ENCODE measurements around the gene PAWR.

The PAWR gene

DNA sequence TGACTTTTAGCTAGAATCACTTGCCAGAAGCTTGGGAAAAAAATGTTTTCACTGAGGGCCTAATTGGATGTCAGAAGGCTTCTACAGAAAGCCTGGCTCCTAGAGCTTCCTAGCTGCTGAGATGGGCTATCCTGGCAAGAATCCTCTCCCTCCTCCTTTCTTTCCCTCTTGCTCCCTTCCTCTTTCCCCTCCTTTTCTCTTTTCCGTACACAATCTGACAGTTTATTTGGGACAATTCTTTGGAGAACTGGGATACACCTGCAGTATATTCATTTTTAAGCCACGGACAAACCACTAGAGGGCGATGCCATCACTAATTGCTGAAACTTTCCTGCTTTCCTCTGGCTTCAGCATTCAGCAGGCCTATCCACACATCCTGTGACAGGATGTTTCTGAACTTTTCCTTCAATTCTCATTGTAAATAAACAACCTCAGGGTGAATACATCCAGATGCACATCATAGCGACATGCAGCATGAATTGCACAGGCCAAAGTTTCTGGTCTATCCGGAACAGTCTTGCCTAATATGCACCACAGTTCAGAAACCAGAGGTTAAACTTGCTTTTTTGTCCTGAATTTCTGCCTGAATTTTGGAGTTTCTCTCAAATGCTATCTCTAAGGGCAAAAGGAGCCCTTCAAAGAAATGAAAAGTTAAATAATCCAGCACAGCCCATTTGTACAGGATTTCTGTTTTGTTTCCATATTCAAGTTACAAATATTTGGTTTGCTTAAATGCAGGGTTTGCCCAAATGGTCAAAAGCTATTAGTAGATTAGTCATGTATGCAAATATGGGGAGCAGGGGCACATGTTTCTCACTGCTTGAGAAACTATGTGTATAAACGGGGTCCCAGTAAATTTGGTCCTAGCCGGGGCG is 142.8 kb downstream of the PAWR start:
- DNase-seq: peak; percentile 79

- peak; percentile 96 for DNase-seq
These were observed 143.6 kb downstream of the PAWR start for GRCh38 chr12:79547044-79547734.

GRCh38 chr12:79546466-79547043 is 144.2 kb downstream of the PAWR start:
- no peak for DNase-seq

DNA sequence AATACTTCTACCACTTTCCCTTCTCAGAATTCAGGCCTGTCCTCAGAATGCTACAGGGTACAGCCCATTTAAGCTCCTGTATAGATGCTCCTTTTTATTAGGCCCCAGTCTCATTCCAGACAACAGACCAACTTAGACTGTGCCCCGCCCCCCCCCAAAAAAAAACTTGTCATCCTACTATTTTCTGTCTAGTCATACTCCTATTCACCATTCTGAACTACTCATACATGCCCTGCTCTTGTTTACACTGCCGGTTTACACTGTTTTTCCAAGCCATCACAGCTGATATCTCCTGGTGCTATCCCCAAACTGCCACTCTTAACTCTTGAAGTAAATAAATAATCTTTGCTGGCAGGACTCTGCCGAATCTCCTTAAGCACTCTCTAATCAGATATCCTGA is 146.3 kb downstream of the PAWR start:
- peak; percentile 50 for DNase-seq

GRCh38 chr12:79537675-79538074 is 153.1 kb downstream of the PAWR start:
- DNase-seq: no peak

DNA sequence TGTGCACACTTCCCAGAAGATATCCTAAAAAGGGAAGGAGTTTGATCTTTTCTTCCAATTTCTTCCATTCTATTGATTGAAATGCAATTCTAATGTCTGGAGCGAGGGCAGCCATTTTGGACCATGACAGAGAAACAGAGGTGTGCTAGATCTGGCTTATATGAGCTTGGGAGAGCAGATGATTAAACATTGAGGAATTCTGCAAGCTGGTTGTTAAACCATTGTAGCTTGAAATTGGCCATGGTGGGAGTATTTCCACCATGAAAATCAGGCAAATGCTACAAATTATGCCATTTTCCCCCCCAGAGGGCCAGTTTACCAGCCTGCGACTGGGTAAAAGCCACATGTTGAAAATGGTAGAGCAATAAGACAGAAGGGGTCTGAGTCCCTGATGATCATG is 155.0 kb downstream of the PAWR start:
- no peak for DNase-seq
